T-helper 9 cell (primary cell): ENCODE measurements around the gene ANGPTL8.

Source experiments
- DNase-seq: peaks from one replicate; pipeline ENCODE4 v3.0.0-alpha.2; 2020
- total RNA-seq, 2 donors: gene quantifications; one replicate each; lab custom pipeline; 2026; lab: John Stamatoyannopoulos, UW

ANGPTL8 gene
- total RNA-seq: 0 reads per million in 2 donors

GRCh38 chr19:11239377-11240000 lies at the start of gene ANGPTL8:
TSS of gene ANGPTL8 (plus strand) at chr19:11239619. CDS start at chr19:11239638, 19 bp downstream.
- no peak for DNase-seq

DNA sequence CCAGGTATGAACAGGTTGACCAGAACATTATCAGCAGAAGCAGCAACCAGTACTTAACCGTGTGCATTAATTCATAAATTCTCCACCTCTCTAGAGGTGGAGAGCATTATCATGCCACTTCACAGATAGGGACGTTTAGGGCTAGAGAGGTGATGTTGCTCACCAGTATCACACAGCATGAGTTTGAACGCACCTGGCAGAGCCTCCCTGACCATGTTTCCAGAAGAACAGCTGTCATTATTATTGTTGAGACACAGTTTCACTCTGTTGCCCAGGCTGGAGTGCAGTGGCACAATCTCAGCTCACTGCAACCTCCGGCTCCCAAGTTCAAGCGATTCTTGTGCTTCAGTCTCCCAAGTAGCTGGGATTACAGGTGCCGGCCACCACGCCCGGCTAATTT lies 48.9 kb upstream of the ANGPTL8 start:
- no peak for DNase-seq

- DNase-seq: no peak
Measured at GRCh38 chr19:11191273-11191755, 48.1 kb upstream of the ANGPTL8 start.

DNA sequence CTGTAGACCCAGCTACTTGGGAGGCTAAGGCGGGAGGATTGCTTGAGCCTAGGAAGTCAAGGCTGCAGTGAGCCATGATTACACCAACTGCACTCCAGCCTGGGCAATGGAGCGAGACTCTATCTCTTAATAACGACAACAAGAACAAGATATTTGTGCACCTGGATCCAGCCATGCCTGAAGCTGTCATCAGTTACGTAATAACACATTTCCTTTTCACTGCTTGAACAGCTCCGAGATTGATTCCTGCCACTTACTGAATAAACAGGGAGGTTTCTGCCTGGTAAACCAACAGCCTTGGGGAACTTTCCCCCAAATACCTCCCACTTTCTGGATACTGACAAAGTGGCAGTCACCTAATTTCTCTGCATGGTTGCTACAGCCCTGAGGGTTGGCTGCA lies 47.5 kb upstream of the ANGPTL8 start:
- DNase-seq: no peak

DNA sequence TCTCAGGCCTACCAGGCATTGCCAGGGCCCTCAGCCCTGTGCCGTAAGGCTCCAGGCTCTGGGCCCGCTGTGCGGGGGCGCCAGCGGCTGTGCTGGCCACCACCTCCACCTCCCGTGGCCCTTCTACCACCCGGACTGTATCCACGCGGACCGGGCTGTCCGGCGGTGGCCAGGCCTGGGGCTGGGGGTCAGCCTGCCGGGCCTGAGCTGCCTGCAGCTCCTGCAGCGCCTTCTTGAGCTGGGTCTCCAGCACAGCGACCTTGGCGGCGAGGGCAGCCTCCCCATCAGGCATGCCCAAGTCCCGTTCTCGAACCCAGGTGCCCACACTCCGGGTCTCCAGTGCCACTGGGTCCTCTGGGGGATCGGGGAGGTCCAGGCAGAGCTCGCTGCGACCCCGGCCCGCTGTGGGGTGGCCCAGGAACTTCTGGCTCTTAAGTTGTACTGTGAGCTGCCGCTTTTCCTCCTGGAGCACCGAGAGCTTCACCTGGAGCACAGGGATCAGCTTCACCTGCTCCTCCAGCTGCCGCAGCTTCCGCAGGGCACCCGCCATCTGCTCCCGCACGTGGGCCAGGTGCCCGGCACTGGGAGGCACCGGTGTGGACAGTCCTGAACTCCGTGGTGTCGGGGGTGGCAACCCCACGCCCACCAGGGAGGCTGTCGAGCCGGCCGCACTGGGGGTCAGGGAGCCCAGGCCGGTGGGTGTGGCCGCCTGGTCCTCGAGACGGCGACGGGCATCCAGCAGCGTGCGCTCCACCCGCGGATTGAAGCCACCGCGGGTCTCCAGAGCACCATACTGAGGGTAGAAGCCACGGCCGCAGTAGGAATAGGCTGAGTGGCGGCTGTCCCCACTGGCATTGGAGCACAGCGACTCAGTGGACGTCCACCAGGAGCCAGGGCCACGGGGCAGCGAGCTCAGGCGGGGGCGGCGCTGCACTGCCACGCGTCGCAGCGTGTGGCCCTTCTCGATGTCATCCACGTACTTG lies 46.2 kb upstream of the ANGPTL8 start:
- no peak for DNase-seq

GRCh38 chr19:11194173-11194572 lies 45.2 kb upstream of the ANGPTL8 start:
- DNase-seq: no peak

DNA sequence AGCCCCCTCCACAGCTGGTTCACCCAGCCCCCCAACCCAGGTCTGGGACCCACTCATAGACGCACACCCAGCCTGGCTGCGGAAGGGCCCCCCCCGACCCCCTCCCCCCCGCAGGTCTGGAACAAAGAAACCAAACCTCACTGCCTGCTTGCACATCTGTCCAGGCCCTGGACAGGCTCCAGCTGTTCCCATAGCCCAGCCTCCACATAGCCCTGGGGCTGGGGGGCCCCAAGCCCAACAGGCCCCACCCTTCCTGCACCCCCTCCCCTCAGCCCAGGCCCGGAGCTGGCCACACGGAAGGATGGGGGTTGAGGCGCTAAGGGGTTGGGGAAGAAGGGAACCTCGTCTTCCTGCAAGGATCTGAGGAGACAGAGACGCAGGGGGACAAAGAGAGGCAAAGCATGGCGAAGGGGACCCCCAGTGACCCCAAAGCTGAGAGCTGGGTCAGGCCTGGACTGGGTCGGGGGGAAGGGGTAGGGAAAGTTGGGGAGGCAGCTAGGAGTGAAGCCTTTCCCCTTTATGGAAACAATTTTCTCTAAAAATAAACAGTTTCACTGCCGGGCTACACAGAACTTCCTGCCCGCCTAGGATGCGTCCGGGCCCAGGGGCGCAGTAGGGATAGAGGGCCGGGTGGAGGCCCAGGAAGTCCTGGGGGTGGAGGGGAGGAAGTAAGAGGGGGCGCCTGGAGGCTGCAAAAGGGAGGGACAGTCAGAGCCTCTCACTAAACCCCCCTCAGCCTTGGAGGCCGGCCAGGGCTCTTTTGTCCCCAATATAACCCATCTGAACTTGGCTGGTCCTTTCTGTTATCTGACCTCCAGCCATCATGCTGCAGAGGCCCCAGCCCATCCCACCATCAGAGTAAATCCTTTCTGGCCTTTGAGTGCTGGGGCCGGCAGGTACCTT lies 44.5 kb upstream of the ANGPTL8 start:
- no peak for DNase-seq

- no peak for DNase-seq
Measured at GRCh38 chr19:11195681-11196080, 43.7 kb upstream of the ANGPTL8 start.

GRCh38 chr19:11196406-11197287 lies 42.8 kb upstream of the ANGPTL8 start:
- no peak for DNase-seq

- peak; percentile 72 for DNase-seq
Measured at GRCh38 chr19:11197291-11198174, 41.9 kb upstream of the ANGPTL8 start, which contains the start of gene KANK2. TSS of gene KANK2 (minus strand) at chr19:11197545. CDS start at chr19:11194511, 3,034 bp downstream.

- DNase-seq: no peak
Measured at GRCh38 chr19:11198175-11198534, 41.3 kb upstream of the ANGPTL8 start.

GRCh38 chr19:11198769-11199424 lies 40.5 kb upstream of the ANGPTL8 start:
- DNase-seq: no peak

DNA sequence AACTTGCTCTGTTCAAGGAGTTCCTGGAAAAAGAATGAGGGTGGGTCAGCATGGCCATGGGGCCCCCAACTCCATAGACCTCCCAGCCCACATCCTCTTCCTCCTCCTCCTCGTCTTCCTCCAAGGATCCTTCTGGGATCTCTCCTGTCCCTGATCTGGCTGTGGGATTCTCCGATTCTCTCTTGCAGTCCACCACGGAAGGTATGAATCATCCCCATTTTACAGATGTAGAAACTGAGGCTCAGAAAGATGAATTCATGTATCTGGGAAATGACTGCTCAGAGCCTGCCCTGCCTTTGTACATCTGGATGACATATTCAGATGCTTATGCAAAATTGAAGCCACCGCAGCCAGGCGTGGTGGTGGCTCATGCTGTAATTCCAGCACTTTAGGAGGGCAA lies 39.9 kb upstream of the ANGPTL8 start:
- no peak for DNase-seq

- no peak for DNase-seq
Measured at GRCh38 chr19:11200015-11200574, 39.3 kb upstream of the ANGPTL8 start.

DNA sequence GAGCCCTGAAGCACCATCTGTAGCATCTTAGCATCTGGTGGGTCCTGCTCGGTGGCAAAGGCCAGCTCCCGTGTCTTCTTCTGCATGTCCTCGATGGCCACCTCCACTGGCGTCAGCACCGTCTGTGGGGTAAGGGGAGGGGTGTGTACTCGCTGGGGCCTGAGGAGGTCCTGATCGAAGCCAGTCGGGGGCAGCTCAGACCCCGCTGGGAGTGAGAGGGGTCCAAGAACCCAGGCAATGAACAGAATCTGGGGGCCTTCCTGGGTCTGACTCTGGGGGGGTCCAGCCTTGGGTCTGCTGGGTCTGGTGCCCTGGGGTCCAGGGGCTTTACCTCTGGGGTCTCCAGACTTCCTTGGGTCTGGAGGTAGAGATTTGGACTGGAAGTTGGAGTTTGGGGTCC lies 38.5 kb upstream of the ANGPTL8 start:
- DNase-seq: no peak

- no peak for DNase-seq
Measured at GRCh38 chr19:11201791-11202190, 37.6 kb upstream of the ANGPTL8 start.

DNA sequence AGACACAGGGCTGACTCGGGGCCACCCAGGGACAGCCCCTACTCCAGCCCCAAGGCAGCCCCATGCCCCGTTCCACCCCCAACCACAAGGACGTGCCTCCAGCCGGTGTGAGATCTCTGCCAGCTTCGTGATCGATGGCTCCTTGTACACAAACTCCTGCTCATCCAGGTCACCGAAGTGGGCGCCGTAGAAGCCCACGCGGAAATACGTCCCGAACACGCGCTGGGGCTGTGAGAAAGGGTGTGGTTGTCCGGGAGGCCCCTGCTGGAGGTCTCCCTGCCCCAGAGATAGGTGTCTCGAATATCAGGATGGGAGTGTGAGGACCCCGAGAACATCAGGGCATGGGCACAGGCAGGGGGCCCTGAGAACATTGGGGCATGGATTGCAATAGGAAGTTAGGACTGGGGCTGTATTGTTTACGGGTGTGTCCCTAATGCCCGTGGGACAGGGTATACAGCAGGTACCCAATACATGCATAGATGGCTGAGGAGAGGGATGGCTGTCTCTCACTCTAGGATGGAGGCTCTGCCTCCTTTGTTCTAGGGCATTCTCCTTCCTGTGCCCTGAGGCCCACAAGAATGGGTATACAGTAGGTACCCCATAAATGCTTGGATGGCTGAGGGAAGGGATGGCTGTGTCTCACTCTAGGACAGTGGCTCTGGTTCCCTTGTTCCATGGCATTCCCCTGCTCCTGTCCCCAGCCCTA lies 36.8 kb upstream of the ANGPTL8 start:
- no peak for DNase-seq

DNA sequence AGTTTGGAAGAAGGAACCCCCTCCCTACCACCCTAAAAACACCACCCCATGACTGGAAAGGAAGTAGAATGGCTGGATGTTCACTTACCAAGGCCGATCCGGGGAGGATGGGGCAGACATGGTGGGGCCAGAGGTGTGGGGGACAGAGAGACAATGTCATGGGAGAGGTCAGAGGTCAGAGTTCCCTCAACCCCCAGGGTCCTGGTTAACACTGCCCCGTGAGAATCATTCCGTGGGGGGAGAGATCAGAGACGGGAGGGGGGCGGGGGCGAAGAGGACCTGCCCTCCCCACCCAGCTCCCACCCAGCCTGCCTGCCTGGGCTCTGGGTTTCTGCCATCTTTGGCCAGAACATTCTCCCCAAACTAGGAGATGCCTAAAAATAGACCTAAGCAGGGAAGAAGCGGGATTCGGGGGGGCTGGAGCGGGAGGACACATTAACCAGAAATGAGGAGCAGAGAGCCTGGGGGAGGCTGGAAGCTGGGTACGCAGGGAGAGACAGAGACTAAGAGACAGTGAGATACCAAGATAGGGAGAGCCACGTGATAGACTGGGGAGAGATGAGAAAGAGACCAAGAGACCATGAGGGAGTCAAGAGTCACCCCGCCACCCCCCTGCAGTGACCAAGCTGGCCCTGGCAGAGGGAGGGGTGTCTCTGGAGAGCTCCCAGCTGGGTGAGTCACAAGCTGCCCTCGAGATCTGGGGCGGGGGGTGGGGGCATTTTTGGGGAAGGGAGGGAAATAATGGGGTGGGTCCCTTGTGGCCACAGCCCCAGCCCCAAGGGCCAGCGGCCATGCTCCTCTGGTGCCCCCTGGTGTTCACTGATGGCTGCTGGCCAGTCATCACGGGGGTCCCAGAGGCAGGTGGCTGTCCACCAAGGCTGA lies 36.0 kb upstream of the ANGPTL8 start:
- DNase-seq: peak; percentile 41
